ENCODE measurements around the gene NFATC1. TPM values are rescaled to one million over a fixed set of nuclear protein-coding genes. Genes with fewer than 3 reads are reported as not detected.

NFATC1 gene
- total RNA-seq, 2 donors from 2014 or later: 1.6 to 4.3 TPM

DNA sequence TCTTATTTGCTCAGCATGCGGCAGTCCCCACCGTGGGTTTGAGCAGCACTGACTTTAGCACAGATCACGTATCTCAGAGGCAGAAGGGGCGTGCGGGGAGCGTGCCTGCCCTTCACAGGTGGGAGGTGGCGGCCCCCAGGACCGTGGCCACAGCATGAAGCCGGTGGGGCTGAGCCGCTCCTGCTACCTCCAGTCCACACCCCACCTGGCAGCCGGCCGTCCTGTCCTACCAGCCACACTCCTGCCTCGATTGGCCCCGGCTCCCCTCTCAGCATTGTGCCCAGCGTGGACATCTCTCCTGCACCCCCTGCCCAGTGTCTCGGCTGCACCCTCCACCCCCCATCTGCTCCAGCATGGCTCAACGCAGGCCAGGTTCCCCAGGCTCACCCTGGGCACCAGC, 73.6 kb downstream of the NFATC1 start:
- Histone ChIP-seq H3K4me3 (no peak overlapping the region), H3K36me3 (no peaks in the 10 kb centered on the region), H3K27me3 (no peaks in the 10 kb centered on the region), H3K9ac (ENCODE audit: low read depth in 2 of 2, low read length in 2 of 2) (no peak overlapping the region), H3K4me1 (no peaks in the 10 kb centered on the region), H3K9me3 (no peaks in the 10 kb centered on the region), H3K27ac (no peak overlapping the region)
- TF ChIP-seq, protein P1, sequence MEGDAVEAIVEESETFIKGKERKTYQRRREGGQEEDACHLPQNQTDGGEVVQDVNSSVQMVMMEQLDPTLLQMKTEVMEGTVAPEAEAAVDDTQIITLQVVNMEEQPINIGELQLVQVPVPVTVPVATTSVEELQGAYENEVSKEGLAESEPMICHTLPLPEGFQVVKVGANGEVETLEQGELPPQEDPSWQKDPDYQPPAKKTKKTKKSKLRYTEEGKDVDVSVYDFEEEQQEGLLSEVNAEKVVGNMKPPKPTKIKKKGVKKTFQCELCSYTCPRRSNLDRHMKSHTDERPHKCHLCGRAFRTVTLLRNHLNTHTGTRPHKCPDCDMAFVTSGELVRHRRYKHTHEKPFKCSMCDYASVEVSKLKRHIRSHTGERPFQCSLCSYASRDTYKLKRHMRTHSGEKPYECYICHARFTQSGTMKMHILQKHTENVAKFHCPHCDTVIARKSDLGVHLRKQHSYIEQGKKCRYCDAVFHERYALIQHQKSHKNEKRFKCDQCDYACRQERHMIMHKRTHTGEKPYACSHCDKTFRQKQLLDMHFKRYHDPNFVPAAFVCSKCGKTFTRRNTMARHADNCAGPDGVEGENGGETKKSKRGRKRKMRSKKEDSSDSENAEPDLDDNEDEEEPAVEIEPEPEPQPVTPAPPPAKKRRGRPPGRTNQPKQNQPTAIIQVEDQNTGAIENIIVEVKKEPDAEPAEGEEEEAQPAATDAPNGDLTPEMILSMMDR (IDR thresholded peaks at IDR 0.05): no peak
- intact Hi-C loops (cut with DNase I): no loop called here
- no peak for DNase-seq

DNA sequence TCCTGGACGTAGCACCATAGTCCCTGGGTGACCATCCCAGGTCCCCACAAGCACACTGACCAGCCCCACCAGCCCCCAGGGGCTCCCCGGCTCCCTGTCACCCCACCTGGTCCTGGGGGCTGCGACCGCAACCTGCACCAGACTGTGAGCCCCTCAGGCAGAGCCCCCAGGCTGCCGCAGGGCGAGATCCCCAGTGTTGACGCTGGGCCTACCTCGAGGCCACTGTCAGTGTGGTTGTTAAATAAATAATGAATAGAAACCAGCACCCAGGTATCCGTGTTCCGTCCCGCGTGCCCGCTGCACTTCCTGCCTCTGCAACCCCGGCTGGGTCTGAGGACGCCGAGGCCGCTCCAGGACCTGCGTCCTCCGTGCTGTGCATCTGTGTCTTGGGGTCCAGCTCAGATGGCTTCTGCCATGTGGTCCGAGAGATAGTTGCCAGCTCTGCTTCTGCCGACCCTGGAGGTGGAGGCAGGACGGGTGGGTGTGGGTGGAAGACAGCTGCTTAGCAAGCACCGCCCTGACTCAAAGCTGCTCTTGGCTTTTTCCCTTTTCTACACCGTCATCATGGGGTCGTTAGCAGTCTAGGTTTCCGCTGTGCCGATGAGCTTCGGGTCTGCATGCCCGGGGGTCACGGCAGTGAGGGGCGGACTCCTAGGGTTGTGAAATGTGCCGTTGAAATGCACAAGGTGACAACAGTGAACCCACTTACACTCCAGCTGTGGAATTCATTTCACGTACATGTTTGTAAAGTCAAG, 74.2 kb downstream of the NFATC1 start:
- no peak for DNase-seq
- TF ChIP-seq, protein P1 (IDR thresholded peaks at IDR 0.05): no peak
- intact Hi-C loops (cut with DNase I): no loop called here
- no peaks in the 10 kb centered on the region for H3K4me1 ChIP-seq
- H3K27ac ChIP-seq: no peak overlapping the region
- H3K36me3 ChIP-seq: no peaks in the 10 kb centered on the region
- H3K9me3 ChIP-seq: no peaks in the 10 kb centered on the region
- no peaks in the 10 kb centered on the region for H3K27me3 ChIP-seq
- no peak overlapping the region for H3K9ac ChIP-seq (ENCODE audit: low read depth in 2 of 2, low read length in 2 of 2)
- H3K4me3 ChIP-seq: no peak overlapping the region

DNA sequence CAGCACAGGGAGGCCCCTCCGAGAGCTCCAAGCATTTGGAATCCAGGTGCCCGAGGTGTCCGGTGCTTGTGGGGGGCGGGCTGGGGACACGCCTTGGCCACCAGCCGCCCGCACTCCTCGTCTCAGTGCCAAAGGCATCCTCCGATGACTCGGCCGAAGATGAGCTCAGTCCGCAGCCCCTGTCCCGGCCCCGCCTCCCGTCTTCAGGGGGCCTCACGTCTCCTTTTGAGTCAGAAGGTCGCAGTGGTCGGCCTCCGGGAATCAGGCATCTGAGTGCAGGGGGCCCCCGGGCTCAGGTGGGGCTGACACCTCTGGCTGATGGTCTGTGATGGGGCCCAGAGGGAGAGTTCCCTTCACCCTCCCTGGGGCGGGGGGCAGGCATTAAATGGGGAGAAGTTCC, 74.8 kb downstream of the NFATC1 start:
- Histone ChIP-seq H3K4me1 (no peaks in the 10 kb centered on the region), H3K36me3 (no peaks in the 10 kb centered on the region), H3K27ac (no peak overlapping the region), H3K4me3 (no peak overlapping the region), H3K9me3 (no peaks in the 10 kb centered on the region), H3K9ac (ENCODE audit: low read depth in 2 of 2, low read length in 2 of 2) (no peak overlapping the region), H3K27me3 (no peaks in the 10 kb centered on the region)
- TF ChIP-seq, protein P1 (IDR thresholded peaks at IDR 0.05): no peak
- DNase-seq: no peak
- intact Hi-C loops (cut with DNase I): no loop called here

- TF ChIP-seq, protein P1 (IDR thresholded peaks at IDR 0.05): no peak
- intact Hi-C loops (cut with DNase I): no loop called here
- no peak for DNase-seq
- Histone ChIP-seq H3K36me3 (no peaks in the 10 kb centered on the region), H3K27ac (no peak overlapping the region), H3K27me3 (no peaks in the 10 kb centered on the region), H3K9ac (ENCODE audit: low read depth in 2 of 2, low read length in 2 of 2) (no peak overlapping the region), H3K4me1 (no peaks in the 10 kb centered on the region), H3K4me3 (no peak overlapping the region), H3K9me3 (no peaks in the 10 kb centered on the region)
Measured at GRCh38 chr18:79471046-79471445, 75.3 kb downstream of the NFATC1 start.

- Histone ChIP-seq H3K9me3 (no peaks in the 10 kb centered on the region), H3K4me1 (no peaks in the 10 kb centered on the region), H3K36me3 (no peaks in the 10 kb centered on the region), H3K27me3 (no peaks in the 10 kb centered on the region), H3K4me3 (no peak overlapping the region), H3K27ac (no peak overlapping the region), H3K9ac (ENCODE audit: low read depth in 2 of 2, low read length in 2 of 2) (no peak overlapping the region)
- no peak for DNase-seq
- intact Hi-C loops (cut with DNase I): no loop called here
- TF ChIP-seq, protein P1 (IDR thresholded peaks at IDR 0.05): no peak
Measured at GRCh38 chr18:79471597-79471996, 75.9 kb downstream of the NFATC1 start.
